GM12872 (cell line): ENCODE measurements around the gene MBD4.

Experiments used
- TF ChIP-seq, protein P1 (sequence below): IDR thresholded peaks from 3 replicates; pipeline ENCODE4 v1.5.1; 2011; ENCODE audit warnings: low read depth, mild to moderate bottlenecking, low read length, moderate library complexity; ENCODE audit not compliant: insufficient read depth

Gene MBD4

DNA sequence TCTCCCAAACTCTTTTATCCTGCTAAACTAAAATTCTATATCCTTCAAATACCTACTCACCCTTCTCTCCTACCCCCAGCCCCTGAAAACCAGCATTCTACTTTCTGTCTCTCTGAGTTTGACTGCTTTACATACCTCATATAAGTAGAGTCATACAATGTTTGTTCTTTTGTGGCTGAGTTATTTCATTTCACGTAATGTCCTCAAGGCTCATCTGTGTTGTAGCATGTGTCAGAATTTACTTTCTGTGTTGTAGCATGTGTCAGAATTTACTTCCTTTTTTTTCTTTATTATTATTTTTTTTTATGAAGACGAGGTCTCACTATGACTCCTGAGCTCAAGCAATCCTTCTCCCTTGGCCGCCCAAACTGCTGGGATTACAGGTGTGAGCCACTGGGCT, 20.4 kb upstream of the MBD4 start:
- TF ChIP-seq, protein P1, sequence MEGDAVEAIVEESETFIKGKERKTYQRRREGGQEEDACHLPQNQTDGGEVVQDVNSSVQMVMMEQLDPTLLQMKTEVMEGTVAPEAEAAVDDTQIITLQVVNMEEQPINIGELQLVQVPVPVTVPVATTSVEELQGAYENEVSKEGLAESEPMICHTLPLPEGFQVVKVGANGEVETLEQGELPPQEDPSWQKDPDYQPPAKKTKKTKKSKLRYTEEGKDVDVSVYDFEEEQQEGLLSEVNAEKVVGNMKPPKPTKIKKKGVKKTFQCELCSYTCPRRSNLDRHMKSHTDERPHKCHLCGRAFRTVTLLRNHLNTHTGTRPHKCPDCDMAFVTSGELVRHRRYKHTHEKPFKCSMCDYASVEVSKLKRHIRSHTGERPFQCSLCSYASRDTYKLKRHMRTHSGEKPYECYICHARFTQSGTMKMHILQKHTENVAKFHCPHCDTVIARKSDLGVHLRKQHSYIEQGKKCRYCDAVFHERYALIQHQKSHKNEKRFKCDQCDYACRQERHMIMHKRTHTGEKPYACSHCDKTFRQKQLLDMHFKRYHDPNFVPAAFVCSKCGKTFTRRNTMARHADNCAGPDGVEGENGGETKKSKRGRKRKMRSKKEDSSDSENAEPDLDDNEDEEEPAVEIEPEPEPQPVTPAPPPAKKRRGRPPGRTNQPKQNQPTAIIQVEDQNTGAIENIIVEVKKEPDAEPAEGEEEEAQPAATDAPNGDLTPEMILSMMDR, result no peak

DNA sequence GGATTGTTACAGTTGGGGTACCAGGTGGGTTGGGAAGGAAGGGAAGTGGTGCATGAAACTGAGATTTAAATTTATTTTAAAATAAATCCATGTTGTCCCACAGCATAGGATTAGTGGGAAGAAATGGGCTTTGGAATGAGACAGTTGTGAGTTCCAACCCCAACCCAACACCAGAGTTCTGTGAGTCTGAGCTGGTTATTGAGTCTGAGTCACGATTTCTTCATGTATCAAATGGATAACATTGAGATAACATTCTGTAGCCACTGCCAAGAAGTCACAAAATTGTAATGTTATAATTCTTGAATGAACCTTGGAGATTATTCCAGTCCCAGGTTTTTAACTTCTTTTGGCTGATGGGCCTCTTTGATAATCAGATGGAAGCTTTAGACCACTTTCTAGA, 14.0 kb upstream of the MBD4 start:
- TF ChIP-seq, protein P1, result no peak

DNA sequence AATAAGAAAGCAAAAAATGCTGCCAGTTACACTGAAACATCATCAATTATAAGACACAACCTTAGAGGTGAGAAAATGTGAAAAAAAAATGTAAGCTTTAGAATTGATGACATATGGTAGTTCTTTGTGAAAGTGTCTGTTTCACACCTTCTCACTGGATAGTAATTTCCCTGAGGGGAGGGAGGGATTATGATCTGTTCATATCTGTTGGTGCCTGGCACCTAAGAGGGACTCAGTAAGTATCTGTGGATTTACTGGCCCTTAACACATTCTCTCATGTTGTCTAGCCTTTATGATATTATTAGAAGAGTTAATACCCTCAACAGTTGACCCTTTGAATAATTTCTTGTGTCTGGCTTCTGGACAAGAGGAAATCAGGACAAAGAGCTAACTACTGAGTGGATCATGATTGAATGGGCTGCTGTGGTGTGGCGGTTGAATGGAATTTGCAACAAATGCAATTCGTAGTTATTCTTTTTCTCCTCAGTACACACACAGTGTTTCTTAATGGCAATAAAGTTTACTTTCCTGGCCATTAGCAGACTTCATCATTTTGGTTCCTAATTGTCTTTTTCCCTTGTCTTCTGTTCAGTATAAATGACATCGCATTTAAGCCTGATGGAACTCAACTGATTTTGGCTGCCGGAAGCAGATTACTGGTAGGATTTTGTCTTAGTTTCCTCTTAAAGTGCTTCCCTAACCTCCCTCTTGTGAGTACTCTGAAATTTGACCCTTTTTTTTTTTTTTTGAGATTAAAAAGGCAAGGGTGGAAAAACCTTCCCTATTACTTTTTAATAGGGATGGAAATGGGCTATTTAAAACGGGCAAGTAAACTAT, 9.7 kb upstream of the MBD4 start:
- TF ChIP-seq, protein P1, result no peak

DNA sequence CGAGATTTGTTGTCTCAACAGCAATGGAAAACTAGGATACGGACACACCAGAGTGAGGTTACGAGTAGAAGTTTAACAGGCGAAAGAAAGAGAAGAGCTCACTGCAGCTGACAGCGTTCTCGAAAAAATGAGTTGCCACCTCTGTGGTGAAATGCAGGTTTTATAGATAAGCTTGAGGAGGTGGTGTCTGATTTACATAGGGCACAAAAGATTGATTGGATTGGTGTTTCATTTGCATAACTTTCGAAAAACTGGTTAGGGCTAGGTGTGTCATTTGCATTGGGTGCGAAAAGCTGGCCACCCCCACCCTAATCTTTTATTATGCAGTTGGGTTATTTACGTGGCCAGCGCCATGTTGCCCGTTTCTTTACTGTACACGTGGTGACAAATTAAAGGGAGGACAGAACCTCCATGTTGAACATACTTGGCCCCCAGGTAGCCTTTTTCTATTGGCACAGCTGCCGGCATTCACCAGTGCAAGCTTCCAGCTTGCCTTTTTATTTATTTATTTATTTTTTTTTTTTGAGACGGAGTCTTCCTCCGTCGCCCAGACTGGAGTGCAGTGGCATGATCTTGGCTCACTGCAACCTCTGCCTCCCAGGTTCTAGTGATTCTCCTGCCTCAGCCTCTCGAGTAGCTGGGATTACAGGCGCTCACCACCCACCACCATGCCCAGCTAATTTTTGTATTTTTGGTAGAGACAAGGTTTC, 8.6 kb upstream of the MBD4 start:
- TF ChIP-seq, protein P1, result no peak

DNA sequence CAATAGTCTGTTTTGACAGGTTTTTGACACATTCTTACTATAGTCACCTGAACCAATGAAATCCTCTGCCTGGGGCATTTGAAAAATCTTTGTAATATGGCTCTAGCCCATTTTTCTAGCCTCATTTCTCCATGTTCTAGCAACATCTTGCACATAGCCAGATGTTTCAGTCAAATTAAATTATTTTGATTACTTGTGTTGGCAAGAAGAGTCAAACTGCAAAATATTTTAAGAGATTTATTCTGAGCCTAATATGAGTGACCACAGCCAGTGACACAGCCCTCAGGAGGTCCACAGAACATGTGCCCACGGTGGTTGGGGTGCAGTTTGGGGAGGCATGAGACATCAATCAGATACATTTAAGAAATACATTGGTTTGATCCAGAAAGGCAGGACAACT, 7.2 kb upstream of the MBD4 start:
- TF ChIP-seq, protein P1, result no peak

DNA sequence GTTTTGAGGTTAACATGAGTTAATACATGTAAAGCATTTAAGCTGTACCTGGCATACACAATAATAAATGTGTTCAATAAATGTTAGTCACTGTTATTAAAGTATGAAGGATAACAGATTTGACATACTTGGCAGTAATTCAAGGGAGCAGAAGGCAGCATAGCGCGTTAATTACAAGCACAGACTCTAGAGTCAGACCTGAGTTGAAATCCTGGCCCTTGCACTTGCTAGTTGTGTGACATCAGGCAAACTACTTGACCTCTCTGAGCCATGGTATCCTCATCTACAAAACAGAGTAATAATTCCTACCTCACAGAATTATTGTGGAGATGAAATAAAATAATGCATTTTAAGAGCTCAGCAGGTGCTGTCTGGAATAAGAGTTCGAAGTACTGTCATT, 5.7 kb upstream of the MBD4 start:
- TF ChIP-seq, protein P1, result no peak

DNA sequence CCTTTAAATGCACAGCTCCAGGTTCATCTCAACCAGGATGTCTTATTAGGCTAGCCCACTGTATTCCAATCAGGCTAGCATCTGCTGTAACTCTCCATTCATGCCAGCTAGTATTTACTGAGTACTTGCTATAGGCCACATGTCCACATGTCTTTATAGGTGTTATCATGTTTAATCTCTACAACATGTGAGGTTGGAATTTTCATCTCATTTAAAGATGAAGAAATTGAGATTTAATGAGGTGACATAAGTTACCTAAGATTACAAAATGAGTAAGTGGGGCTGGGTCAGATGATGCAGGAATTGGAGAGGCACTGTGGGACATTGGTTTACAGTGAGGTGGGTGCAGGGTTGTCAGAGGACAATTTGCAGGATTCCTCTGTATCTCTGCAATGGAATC, 3.2 kb upstream of the MBD4 start:
- TF ChIP-seq, protein P1, result no peak
